ENCODE results near the gene GUCA2B.

- TF ChIP-seq CTCF (IDR thresholded peaks at IDR 0.05) = no peak
- no peak for TF ChIP-seq POLR2A (IDR thresholded peaks at IDR 0.05)
- TF ChIP-seq POLR2AphosphoS5 (IDR thresholded peaks at IDR 0.05) = peak; percentile 42
Measured at GRCh38 chr1:42172381-42173133, 19.3 kb downstream of the GUCA2B start.

Data from prostate gland (tissue), 2 donors.